GM12892 (cell line): ENCODE measurements around the gene RAB35.
"Not testable (repeated sequence)": the region's sequence is repeated elsewhere in the genome, so short reads cannot be mapped to it uniquely, and the experiment has no call there.

Source experiments
- DNase-seq: peaks from one replicate; pipeline ENCODE4 v3.0.0; 2011; ENCODE audit not compliant: insufficient read length
- FAIRE-seq: peaks from 2 replicates; lab custom pipeline; 2011; peaks lifted over from hg19 to GRCh38; lab: Jason Lieb, UNC
- POLR2A ChIP-seq: IDR thresholded peaks from 2 replicates; pipeline ENCODE4 v1.6.1; 2011; ENCODE audit warnings: low read depth, low read length, control low read depth
- POLR2AphosphoS5 ChIP-seq: IDR thresholded peaks from 2 replicates; pipeline ENCODE4 v1.6.1; 2011; ENCODE audit warnings: low read depth, low read length, control low read depth
- TAF1 ChIP-seq: IDR thresholded peaks from 2 replicates; pipeline ENCODE4 v1.6.1; 2011; ENCODE audit warnings: low read depth, mild to moderate bottlenecking, control low read depth, low read length, borderline replicate concordance

Gene RAB35

GRCh38 chr12:120062976-120063579 is 53.5 kb downstream of the RAB35 start:
- no peak for TF ChIP-seq POLR2AphosphoS5
- no peak for TF ChIP-seq TAF1
- TF ChIP-seq POLR2A = no peak
- FAIRE-seq (no peak), DNase-seq (no peak)

GRCh38 chr12:120061575-120062214 is 54.9 kb downstream of the RAB35 start:
- FAIRE-seq (no peak), DNase-seq (no peak)
- no peak for TF ChIP-seq POLR2A
- TF ChIP-seq POLR2AphosphoS5 = no peak
- no peak for TF ChIP-seq TAF1

- no peak for TF ChIP-seq TAF1
- no peak for TF ChIP-seq POLR2AphosphoS5
- no peak for TF ChIP-seq POLR2A
- FAIRE-seq (no peak), DNase-seq (no peak)
Measured at GRCh38 chr12:120060717-120061116, 55.8 kb downstream of the RAB35 start.

- DNase-seq (no peak), FAIRE-seq (no peak)
- no peak for TF ChIP-seq POLR2A
- no peak for TF ChIP-seq TAF1
- TF ChIP-seq POLR2AphosphoS5 = no peak
Measured at GRCh38 chr12:120060196-120060595, 56.4 kb downstream of the RAB35 start.

DNA sequence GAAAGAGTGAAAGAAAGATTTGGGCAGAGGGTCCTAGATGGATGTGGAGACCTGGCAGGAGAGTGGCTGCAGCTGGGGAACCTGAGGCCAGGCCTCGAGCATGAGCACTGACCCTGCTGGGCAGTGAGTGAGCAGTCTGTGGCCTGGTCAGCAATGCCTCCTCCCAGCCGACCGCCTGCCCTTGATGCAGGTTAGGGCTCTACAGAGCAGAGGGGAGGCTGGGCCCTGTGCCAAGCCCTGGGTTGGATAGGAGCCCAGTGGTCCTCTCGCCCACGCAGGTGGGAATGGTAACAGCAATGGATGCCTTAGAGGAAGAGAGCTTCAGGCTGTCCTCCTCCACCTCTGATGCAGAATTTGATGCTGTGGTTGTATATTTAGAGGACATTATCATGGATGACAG is 59.8 kb downstream of the RAB35 start:
- no peak for FAIRE-seq

DNA sequence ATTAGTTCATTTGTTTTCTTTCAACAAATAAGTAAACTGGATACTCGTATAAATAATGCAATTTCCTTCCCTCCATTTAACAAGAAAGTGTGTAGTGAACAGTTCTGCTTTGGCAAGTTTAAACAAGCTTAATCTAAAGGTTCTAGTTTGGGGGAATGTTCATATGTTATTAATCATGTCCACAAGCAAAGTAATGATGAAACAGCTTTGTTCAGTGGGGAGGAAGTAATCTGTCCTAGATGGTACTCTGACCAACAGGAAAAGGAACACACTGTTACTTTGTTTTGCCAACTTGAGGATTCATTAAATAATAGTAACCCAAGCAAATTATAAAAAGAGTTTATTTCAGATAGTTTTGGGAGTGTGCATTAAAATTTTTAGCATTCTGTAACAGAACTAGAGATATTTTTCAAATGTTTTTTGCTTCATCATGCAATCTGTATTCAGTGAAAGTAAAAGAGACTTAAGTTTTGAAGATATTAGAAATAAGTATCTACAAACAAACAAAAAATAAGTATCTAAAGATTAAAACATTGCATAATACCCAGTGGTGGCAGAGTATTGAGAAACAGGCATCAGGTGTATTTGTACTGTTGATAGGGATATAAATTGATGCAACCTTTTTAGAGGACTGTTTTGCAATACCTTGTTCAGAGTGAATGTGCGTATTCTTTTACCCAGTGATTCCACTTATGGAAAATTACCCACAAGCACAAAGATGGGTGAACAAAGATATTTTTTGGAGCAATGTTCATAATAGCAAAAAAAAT is 61.1 kb downstream of the RAB35 start:
- FAIRE-seq (no peak), DNase-seq (no peak)
- TF ChIP-seq TAF1 = no peak
- TF ChIP-seq POLR2AphosphoS5 = no peak
- TF ChIP-seq POLR2A = no peak

More for the DNA sequence above, 59.8 kb downstream of the RAB35 start:
- TF ChIP-seq POLR2AphosphoS5 = no peak
- no peak for TF ChIP-seq TAF1
- no peak for TF ChIP-seq POLR2A
- DNase-seq = no peak

GRCh38 chr12:120054293-120054692 is 62.3 kb downstream of the RAB35 start:
- DNase-seq (no peak), FAIRE-seq (no peak)
- TF ChIP-seq POLR2AphosphoS5 (no peak), POLR2A (no peak), TAF1 (no peak)

DNA sequence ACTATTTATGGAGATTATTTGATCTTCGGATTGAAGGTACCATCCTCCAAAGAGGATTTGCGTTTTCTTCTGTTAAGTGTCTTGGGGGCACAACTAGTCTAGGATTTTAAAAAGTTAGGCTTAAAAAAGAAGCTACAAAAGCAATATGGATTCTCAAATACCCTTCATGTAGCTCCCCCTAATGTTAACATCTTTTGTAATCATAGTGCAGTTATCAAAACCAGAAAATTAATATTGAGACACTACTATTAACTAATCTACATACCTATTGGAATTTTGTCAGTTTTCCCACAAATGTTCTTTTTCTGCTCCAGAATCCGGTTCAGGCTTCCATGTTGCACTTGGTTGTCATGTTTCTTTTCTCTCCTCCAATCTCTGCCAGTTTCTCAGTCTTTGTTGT is 65.0 kb downstream of the RAB35 start:
- no peak for FAIRE-seq
- no peak for TF ChIP-seq TAF1
- no peak for TF ChIP-seq POLR2AphosphoS5
- no peak for TF ChIP-seq POLR2A
- no peak for DNase-seq

DNA sequence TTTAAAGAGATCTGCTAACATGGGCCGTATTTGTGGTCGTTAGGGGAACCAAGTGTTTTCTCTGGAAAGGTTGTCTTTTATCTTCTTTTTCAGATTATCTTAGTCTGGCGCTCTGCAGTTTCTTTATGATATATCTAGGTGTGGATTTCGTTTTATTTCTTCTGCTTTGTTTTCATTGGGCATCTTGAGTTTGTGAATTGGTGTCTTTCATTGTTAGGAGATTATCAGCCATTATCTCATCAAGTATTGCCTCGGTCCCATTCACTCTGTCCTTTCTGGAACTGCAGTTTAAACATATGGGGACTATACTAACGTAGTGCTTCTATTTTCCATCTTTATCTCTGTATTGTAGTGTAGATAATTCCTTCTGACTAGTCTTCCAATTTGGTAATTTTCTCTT is 67.1 kb downstream of the RAB35 start:
- FAIRE-seq = no peak
- no peak for TF ChIP-seq POLR2A
- no peak for TF ChIP-seq TAF1
- TF ChIP-seq POLR2AphosphoS5 = no peak
- no peak for DNase-seq

- FAIRE-seq = no peak
- DNase-seq = no peak
- TF ChIP-seq POLR2A (no peak), TAF1 (no peak), POLR2AphosphoS5 (no peak)
Measured at GRCh38 chr12:120048263-120048662, 68.3 kb downstream of the RAB35 start.

DNA sequence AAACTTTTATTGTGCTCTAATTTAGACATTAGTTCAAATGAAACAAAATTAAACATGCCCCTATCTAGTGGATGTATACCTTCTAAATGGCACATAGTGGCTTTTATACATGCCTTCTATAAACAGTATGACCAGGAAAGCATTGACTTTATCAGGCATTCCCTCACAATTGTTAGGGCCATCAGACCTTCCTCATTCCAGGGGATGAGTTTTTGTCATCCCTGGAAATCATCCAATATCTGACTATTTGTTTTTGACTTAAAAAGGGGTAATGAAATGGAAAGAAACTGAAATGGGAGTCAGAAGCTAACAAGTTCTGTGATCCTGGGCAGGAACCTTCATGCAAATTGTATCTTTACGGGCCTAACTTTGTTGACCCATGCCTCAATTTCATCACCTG is 69.5 kb downstream of the RAB35 start:
- no peak for DNase-seq
- TF ChIP-seq POLR2A (no peak), POLR2AphosphoS5 (no peak), TAF1 (no peak)
- FAIRE-seq = no peak

DNA sequence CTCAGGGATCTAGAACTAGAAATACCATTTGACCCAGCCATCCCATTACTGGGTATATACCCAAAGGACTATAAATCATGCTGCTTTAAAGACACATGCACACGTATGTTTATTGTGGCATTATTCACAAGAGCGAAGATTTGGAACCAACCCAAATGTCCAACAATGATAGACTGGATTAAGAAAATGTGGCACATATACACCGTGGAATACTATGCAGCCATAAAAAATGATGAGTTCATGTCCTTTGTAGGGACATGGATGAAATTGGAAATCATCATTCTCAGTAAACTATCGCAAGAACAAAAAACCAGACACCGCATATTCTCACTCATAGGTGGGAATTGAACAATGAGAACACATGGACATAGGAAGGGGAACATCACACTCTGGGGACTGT is 71.2 kb downstream of the RAB35 start:
- not testable (repeated sequence) for FAIRE-seq, DNase-seq
